ENCODE results near the gene PCBP2. TPM values are rescaled to one million over a fixed set of nuclear protein-coding genes. Genes with fewer than 3 reads are reported as not detected.
"Not testable (repeated sequence)": the region's sequence is repeated elsewhere in the genome, so short reads cannot be mapped to it uniquely, and the experiment has no call there.

The PCBP2 gene
- 100 to 1,000 TPM; 813 to 836 TPM for total RNA-seq

GRCh38 chr12:53451661-53452158 is at the start of gene PCBP2:
Gene PCBP2, plus strand, starts transcription at chr12:53452102. Its CDS starts 2,699 bp downstream, at chr12:53454801.
- Mint-ChIP-seq H3K36me3 (ENCODE audit: low read depth) (peaks cover 60% of the 10 kb centered on the region), H3K27me3 (ENCODE audit: low read depth) (no peaks in the 10 kb centered on the region), H3K27ac (peak within 1 kb of the TSS; percentile 100), H3K9me3 (ENCODE audit: insufficient read depth) (no peaks in the 10 kb centered on the region), H3K4me3 (peak within 1 kb of the TSS; percentile 94), H3K4me1 (ENCODE audit: low read depth) (peaks cover 39% of the 10 kb centered on the region)
- ATAC-seq: peak; percentile 97
- CTCF ChIA-PET: interaction anchor here (0.7 to 1.9 kb wide), 7 partner anchors 31 to 184 kb away, joined by 3 to 7 read pairs (median 4); partner anchors contain the start of genes ESPL1 and TARBP2
- POLR2A ChIA-PET: no interaction called here
- peak; percentile 99 for DNase-seq

- POLR2A ChIA-PET; H3K9me3 Mint-ChIP-seq (ENCODE audit: insufficient read depth); H3K27ac Mint-ChIP-seq; H3K4me3 Mint-ChIP-seq; DNase-seq; ATAC-seq; H3K27me3 Mint-ChIP-seq (ENCODE audit: low read depth): not testable (repeated sequence)
- CTCF ChIA-PET: interaction anchor here (1.1 to 1.5 kb wide), 3 partner anchors 21 to 81 kb away, joined by 4 to 5 read pairs (median 4); partner anchors contain the start of gene AAAS
- Mint-ChIP-seq H3K4me1 (ENCODE audit: low read depth) (peaks cover 11% of the 10 kb centered on the region), H3K36me3 (ENCODE audit: low read depth) (peaks cover 26% of the 10 kb centered on the region)
Observed at GRCh38 chr12:53402351-53402750, 49.6 kb upstream of the PCBP2 start.

- no peak overlapping the region for H3K27ac Mint-ChIP-seq
- H3K36me3 Mint-ChIP-seq (ENCODE audit: low read depth): peaks cover 25% of the 10 kb centered on the region
- CTCF ChIA-PET: interaction anchor here (2.6 kb wide), 1 partner anchor 18 kb away, joined by 11 read pairs; no protein-coding TSS in a partner anchor
- no peaks in the 10 kb centered on the region for H3K9me3 Mint-ChIP-seq (ENCODE audit: insufficient read depth)
- no peaks in the 10 kb centered on the region for H3K27me3 Mint-ChIP-seq (ENCODE audit: low read depth)
- POLR2A ChIA-PET: no interaction called here
- peaks cover 8% of the 10 kb centered on the region for H3K4me1 Mint-ChIP-seq (ENCODE audit: low read depth)
- ATAC-seq: no peak
- no peak for DNase-seq
- H3K4me3 Mint-ChIP-seq: no peak overlapping the region
Observed at GRCh38 chr12:53402871-53403270, 49.0 kb upstream of the PCBP2 start.

- H3K36me3 Mint-ChIP-seq (ENCODE audit: low read depth): peaks cover 45% of the 10 kb centered on the region
- peaks cover 20% of the 10 kb centered on the region for H3K4me1 Mint-ChIP-seq (ENCODE audit: low read depth)
- H3K27me3 Mint-ChIP-seq (ENCODE audit: low read depth): no peaks in the 10 kb centered on the region
- ChIA-PET POLR2A (no interaction called here), CTCF (interaction anchor here (1.0 to 6.4 kb wide), 4 partner anchors 10 to 90 kb away, joined by 3 to 42 read pairs (median 12); partner anchors contain the start of gene AAAS)
- DNase-seq (no peak), ATAC-seq (no peak)
- H3K9me3 Mint-ChIP-seq (ENCODE audit: insufficient read depth): no peaks in the 10 kb centered on the region
- H3K27ac Mint-ChIP-seq: no peak overlapping the region
- no peak overlapping the region for H3K4me3 Mint-ChIP-seq
Observed at GRCh38 chr12:53410951-53411350, 41.0 kb upstream of the PCBP2 start.

GRCh38 chr12:53413485-53414204 is 38.3 kb upstream of the PCBP2 start:
- Mint-ChIP-seq H3K4me1 (ENCODE audit: low read depth) (peaks cover 24% of the 10 kb centered on the region), H3K27ac (no peak overlapping the region), H3K4me3 (no peak overlapping the region), H3K9me3 (ENCODE audit: insufficient read depth) (no peaks in the 10 kb centered on the region), H3K36me3 (ENCODE audit: low read depth) (peaks cover 37% of the 10 kb centered on the region), H3K27me3 (ENCODE audit: low read depth) (no peaks in the 10 kb centered on the region)
- no peak for DNase-seq
- ChIA-PET CTCF (interaction anchor here (0.7 to 6.4 kb wide), 4 partner anchors 17 to 69 kb away, joined by 3 to 42 read pairs (median 4); no protein-coding TSS in a partner anchor), POLR2A (no interaction called here)
- ATAC-seq: no peak

GRCh38 chr12:53414756-53415417 is 37.0 kb upstream of the PCBP2 start:
- no peak overlapping the region for H3K27ac Mint-ChIP-seq
- no peaks in the 10 kb centered on the region for H3K9me3 Mint-ChIP-seq (ENCODE audit: insufficient read depth)
- DNase-seq (no peak), ATAC-seq (no peak)
- no peaks in the 10 kb centered on the region for H3K27me3 Mint-ChIP-seq (ENCODE audit: low read depth)
- H3K36me3 Mint-ChIP-seq (ENCODE audit: low read depth): peaks cover 32% of the 10 kb centered on the region
- POLR2A ChIA-PET: no interaction called here
- CTCF ChIA-PET: interaction anchor here (0.8 to 6.4 kb wide), 5 partner anchors 10 to 94 kb away, joined by 3 to 42 read pairs (median 4); no protein-coding TSS in a partner anchor
- H3K4me1 Mint-ChIP-seq (ENCODE audit: low read depth): peaks cover 24% of the 10 kb centered on the region
- H3K4me3 Mint-ChIP-seq: no peak overlapping the region

GRCh38 chr12:53415752-53416389 is 36.0 kb upstream of the PCBP2 start:
- CTCF ChIA-PET: interaction anchor here (1.3 to 6.4 kb wide), 4 partner anchors 9 to 95 kb away, joined by 3 to 42 read pairs (median 4); no protein-coding TSS in a partner anchor

GRCh38 chr12:53417291-53417816 is 34.5 kb upstream of the PCBP2 start:
- DNase-seq; H3K4me3 Mint-ChIP-seq; H3K27me3 Mint-ChIP-seq (ENCODE audit: low read depth); ATAC-seq; H3K9me3 Mint-ChIP-seq (ENCODE audit: insufficient read depth); H3K27ac Mint-ChIP-seq: not testable (repeated sequence)
- CTCF ChIA-PET: interaction anchor here (0.9 to 2.7 kb wide), 8 partner anchors 8 to 96 kb away, joined by 3 to 39 read pairs (median 6); partner anchors contain the start of gene AAAS
- Mint-ChIP-seq H3K36me3 (ENCODE audit: low read depth) (peaks cover 13% of the 10 kb centered on the region), H3K4me1 (ENCODE audit: low read depth) (peaks cover 28% of the 10 kb centered on the region)
- POLR2A ChIA-PET: interaction anchor here (0.6 to 1.9 kb wide), 5 partner anchors 40 to 177 kb away, joined by 3 to 5 read pairs (median 3); partner anchors contain the start of gene AAAS

More at GRCh38 chr12:53415752-53416389, 36.0 kb upstream of the PCBP2 start:
- DNase-seq; POLR2A ChIA-PET; ATAC-seq; H3K27ac Mint-ChIP-seq; H3K9me3 Mint-ChIP-seq (ENCODE audit: insufficient read depth); H3K4me3 Mint-ChIP-seq; H3K27me3 Mint-ChIP-seq (ENCODE audit: low read depth): not testable (repeated sequence)
- peaks cover 27% of the 10 kb centered on the region for H3K4me1 Mint-ChIP-seq (ENCODE audit: low read depth)
- peaks cover 26% of the 10 kb centered on the region for H3K36me3 Mint-ChIP-seq (ENCODE audit: low read depth)

- CTCF ChIA-PET: interaction anchor here (0.9 to 2.7 kb wide), 7 partner anchors 17 to 97 kb away, joined by 3 to 39 read pairs (median 6); partner anchors contain the start of gene AAAS
- no peak for DNase-seq
- H3K27ac Mint-ChIP-seq: no peak overlapping the region
- H3K4me3 Mint-ChIP-seq: no peak overlapping the region
- peaks cover 5% of the 10 kb centered on the region for H3K36me3 Mint-ChIP-seq (ENCODE audit: low read depth)
- no peaks in the 10 kb centered on the region for H3K27me3 Mint-ChIP-seq (ENCODE audit: low read depth)
- ATAC-seq: no peak
- H3K9me3 Mint-ChIP-seq (ENCODE audit: insufficient read depth): no peaks in the 10 kb centered on the region
- peaks cover 20% of the 10 kb centered on the region for H3K4me1 Mint-ChIP-seq (ENCODE audit: low read depth)
- POLR2A ChIA-PET: interaction anchor here (1.0 to 1.9 kb wide), 2 partner anchors 35 to 97 kb away, joined by 3 to 5 read pairs; partner anchors contain the start of gene AAAS
Observed at GRCh38 chr12:53418221-53418620, 33.7 kb upstream of the PCBP2 start.

GRCh38 chr12:53419756-53420155 is 32.1 kb upstream of the PCBP2 start:
- no peak for DNase-seq
- Mint-ChIP-seq H3K4me3 (no peak overlapping the region), H3K4me1 (ENCODE audit: low read depth) (peaks cover 17% of the 10 kb centered on the region), H3K36me3 (ENCODE audit: low read depth) (peaks cover 1% of the 10 kb centered on the region), H3K9me3 (ENCODE audit: insufficient read depth) (no peaks in the 10 kb centered on the region), H3K27me3 (ENCODE audit: low read depth) (no peaks in the 10 kb centered on the region), H3K27ac (no peak overlapping the region)
- no peak for ATAC-seq
- ChIA-PET POLR2A (no interaction called here), CTCF (interaction anchor here (0.7 to 7.5 kb wide), 9 partner anchors 10 to 99 kb away, joined by 3 to 171 read pairs (median 13); partner anchors contain the start of gene AAAS)

GRCh38 chr12:53422247-53422646 is 29.7 kb upstream of the PCBP2 start:
- ChIA-PET CTCF (interaction anchor here (1.2 to 7.5 kb wide), 4 partner anchors 40 to 263 kb away, joined by 3 to 171 read pairs (median 20); no protein-coding TSS in a partner anchor), POLR2A (interaction anchor here (1.8 kb wide), 1 partner anchor 70 kb away, joined by 7 read pairs; no protein-coding TSS in a partner anchor)
- peaks cover 15% of the 10 kb centered on the region for H3K4me1 Mint-ChIP-seq (ENCODE audit: low read depth)
- not testable (repeated sequence) for H3K36me3 Mint-ChIP-seq (ENCODE audit: low read depth); H3K9me3 Mint-ChIP-seq (ENCODE audit: insufficient read depth); H3K27ac Mint-ChIP-seq; ATAC-seq; DNase-seq; H3K27me3 Mint-ChIP-seq (ENCODE audit: low read depth); H3K4me3 Mint-ChIP-seq
